NCI-H1694 (cell line): ENCODE measurements around the gene RNF128.
"Not testable (repeated sequence)": the region's sequence is repeated elsewhere in the genome, so short reads cannot be mapped to it uniquely, and the experiment has no call there.

Source experiments
- DNase-seq: peaks from one replicate; lab custom pipeline; 2025; lab: John Stamatoyannopoulos, UW

RNF128 gene

GRCh38 chrX:106748377-106748776 lies 21.9 kb downstream of the RNF128 start:
- no peak for DNase-seq

DNA sequence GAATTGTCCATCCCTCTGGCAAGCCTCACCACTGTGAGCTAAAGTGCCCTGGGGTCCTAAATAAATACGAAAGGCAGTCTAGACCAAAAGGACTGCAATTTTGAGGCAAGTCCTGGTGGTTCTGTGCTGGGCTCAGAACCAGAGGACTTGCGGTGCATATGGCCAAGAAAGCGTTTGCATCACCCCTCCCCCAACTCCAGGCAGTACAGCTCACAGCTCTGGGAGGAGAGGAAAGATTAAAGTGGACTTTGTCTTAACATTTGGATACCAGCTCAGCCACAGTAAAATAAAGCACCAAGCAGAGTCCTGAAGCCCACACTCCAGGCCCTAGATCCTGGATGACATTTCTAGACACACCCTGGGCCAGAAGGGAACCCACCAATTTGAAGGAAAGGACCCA lies 24.9 kb downstream of the RNF128 start:
- no peak for DNase-seq

- no peak for DNase-seq
These were observed 25.7 kb downstream of the RNF128 start for GRCh38 chrX:106752101-106752678.

GRCh38 chrX:106769288-106769687 lies 42.8 kb downstream of the RNF128 start:
- not testable (repeated sequence) for DNase-seq

DNA sequence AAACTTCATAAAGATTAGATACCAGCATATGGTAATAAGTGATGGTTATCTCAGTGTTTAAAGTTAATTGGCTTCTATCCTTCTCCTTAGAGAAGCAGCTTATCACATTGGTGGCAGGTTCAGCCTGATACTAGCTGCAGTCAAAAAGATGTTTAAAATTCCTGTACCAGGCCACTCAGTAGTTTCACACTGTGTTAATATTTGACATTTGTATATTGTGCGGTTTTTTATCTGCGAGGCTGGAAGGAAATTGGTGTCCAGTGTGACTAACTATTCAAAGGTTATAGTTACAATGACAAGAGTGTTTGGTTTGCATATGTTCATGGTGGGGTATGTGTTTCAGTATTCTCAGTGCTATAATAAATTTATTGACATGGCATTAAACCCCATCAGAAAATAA lies 48.5 kb downstream of the RNF128 start:
- no peak for DNase-seq

GRCh38 chrX:106780264-106780663 lies 53.8 kb downstream of the RNF128 start:
- no peak for DNase-seq

GRCh38 chrX:106780664-106781377 lies 54.3 kb downstream of the RNF128 start:
- no peak for DNase-seq

DNA sequence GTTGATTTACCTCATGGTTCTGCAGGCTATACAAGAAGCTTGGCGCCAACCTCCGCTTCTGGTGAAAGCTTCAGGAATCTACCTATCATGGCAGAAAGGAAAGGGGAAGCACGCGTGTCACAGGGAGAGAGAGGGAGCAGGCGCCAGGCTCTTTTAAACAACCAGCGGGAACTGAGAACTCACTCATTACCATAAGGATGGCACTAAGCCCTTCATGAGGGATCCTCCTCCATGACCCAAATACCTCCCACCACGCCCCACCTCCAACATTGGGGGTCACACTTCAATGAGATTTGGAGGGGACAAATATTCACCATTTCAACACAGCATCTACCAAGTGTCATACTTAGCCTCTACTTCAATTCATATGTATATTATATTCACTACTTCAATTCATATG lies 57.2 kb downstream of the RNF128 start:
- DNase-seq = no peak

DNA sequence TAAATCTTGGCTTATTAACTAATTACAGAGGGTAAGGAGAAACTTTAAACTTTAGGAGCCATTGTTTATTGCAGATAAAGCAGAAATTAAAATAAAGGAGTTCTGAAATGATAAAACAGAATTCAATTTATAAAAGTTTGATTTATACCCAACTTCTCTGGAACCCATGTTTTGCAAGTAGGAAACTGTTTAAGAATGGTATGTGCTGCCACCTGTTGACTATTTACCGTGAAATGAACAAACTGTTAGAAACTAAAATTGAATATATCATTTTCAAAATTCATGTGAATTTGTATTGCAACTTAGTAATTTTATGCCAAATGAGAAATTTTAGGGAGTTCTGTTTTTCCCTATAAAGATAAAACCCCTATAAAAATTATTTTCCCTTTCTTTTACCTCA lies 65.0 kb downstream of the RNF128 start:
- DNase-seq = no peak

- no peak for DNase-seq
These were observed 75.5 kb downstream of the RNF128 start for GRCh38 chrX:106802063-106802387.

GRCh38 chrX:106802388-106803275 lies 76.1 kb downstream of the RNF128 start, which contains the start of gene TBC1D8B:
Gene TBC1D8B, plus strand, starts transcription at chrX:106802673. Its CDS starts 181 bp downstream, at chrX:106802854.
- DNase-seq = peak; percentile 58

DNA sequence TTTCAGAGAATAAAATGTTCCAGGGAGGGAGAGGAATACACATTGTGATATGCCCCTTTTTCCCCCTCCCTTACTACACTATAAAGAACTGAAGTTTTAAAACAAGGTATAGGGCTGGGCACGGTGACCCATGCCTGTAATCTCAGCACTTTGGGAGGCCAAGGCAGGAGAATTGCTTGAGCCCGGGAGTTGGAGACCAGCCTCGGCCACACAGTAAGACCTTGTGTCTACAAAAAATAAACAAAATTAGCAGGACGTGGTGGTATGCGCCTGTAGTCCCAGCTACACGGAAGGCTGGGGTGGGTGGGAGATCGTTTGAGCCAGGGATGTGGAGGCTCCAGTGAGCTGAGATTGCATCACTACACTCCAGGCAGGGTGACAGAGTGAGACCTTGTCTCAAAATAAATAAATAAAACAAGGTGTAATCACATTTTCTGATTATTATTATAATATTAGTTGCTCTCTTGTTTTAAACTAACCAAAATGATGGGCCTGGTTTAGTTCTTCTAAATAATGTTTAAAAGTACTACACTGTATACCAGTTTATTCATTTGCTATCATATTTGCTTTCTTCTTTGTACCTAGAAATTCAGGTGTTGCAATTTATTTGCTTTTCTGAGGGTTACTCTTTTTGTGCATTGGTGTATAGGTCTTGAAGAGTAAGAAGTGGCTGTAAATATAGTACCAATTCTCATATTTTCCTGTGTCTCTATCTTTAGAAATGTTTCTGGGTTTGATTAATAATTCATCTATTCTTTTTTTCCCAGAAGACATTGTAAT lies 84.8 kb downstream of the RNF128 start:
- DNase-seq = no peak

DNA sequence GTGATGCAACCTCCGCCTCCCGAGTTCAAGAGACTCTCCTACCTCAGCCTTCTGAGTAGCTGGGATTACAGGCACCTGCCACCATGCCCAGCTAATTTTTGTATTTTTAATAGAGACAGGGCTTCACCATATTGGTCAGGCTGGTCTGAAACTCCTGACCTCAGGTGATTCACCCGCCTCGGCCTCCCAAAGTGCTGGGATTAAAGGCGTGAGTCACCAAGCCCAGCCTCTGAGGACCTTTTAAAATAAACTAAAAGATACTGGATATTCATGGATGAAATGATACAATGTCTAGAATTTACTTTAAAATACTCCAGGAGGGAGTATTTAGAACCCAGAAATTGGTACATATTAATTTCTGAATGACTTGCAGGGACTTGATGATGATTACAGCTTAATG lies 86.4 kb downstream of the RNF128 start:
- DNase-seq = not testable (repeated sequence)

- not testable (repeated sequence) for DNase-seq
These were observed 87.6 kb downstream of the RNF128 start for GRCh38 chrX:106814093-106814492.
